NCI-H1105 (cell line): ENCODE results near the gene FMNL2.

Experiments
- DNase-seq: peaks from one replicate; lab custom pipeline; 2025; lab: John Stamatoyannopoulos, UW

Gene FMNL2

DNA sequence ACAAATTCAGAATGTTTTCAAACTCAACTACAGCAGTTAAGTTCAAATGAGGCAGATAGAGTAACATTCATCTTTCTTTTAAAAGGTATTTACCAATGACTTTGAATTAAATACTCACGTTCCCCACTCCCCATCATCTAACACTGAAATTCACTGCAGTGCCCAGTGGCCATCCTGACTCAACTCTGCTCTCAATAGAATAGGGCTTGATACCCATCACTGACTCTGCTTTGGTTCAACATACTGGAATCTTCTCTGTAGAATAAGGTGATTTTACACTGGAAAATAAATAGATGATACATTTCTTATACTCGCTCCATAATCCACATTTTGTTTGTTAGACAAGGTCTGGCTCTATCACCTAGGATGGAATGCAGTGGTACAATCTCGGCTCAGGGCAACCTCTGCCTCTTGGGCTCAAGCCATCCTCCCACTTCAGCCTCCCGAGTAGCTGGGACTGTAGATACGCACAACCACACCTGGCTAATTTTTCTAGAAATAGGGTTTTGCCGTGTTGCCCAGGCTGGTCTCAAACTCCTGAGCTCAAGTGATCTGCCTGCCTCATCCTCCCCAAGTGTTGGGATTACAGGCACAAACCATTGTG lies 315.9 kb downstream of the FMNL2 start:
- DNase-seq: no peak

DNA sequence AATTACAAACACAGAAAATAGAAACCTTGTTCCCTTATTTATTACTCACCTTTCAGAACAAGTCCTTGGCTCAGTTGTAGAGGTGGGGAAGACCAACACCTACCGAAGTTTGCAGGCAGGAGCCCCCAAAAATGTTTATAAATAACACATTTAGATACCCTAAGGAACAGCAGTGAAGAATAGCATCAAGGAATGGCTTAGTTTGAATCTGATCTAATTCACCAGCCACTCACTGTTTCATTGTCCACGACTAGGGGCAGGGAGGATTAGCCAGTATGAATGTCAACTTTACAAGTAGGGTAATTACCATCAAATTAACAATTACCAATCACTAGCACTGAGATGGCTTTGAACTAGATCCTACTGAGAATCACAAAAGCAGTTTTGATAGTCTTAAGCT lies 316.9 kb downstream of the FMNL2 start:
- DNase-seq: no peak

DNA sequence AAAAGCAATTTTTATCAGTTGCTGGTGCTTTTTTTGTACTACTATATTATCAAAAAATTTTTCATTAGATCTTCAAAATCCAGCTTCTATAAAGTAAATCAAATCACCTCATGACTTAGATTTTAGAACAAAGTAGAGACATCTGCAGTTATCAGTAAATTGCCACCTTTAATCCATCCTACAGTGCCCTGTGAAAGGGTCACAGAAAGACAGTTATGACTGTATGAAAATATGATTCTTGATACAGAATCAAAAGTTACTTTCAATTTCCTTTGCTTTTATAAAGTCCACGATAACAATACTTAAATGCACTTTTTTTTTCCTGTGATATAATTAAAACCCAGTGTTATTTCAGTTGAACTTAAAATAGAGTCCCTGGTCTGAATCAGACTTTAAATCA lies 320.9 kb downstream of the FMNL2 start:
- no peak for DNase-seq

DNA sequence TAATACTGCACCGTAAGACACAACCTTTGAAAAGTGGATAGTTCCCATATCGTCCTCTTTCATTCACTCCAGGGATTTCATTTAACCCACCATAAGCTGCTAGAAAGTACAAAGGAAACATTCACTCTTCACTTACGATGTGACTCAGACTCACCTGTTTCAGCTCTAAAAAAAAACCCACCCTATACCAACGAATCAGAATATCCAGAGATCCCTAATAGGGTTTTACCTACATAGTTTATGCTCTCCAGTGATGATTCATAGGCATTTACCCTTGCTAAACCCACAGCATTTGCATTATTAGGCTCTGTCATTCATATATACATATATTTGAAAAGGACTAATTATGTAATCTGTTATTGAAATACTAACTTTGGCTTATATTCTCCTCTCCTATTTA lies 322.1 kb downstream of the FMNL2 start:
- no peak for DNase-seq

DNA sequence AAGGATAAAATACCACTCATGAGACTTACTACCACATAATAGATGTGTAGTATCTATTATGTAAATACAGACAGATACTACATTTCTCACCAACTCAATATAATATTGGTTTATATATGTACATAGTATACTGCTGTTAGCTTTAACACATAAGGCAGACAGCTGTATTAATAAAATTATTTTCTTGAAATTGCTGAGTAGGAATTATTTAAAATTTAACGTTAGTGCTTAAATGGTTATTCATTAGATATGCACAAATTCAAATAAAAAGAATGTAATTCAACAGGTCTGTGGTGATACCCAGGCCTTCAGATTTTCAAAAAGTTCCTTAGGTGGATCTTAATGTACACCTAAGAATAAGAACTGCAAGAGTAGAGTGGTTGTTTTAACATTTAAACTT lies 323.2 kb downstream of the FMNL2 start:
- DNase-seq: no peak

DNA sequence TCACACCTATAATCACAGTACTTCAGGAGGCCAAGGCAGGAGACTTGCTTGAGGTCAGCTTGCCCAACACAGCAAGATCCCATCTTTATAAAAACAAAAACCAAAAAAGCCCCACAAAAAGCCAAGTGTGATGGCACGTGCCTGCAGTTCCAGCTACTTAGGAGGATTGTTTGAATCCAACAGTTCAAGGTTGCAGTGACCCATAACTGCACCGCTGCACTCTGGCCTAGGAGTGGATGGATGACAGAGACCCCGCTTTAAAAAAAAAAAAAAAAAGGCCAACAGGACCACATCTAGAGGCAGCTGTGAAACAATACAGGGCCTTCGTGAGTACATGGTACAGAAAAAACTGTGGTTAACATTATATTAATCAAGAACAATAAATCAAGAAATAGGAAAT lies 326.1 kb downstream of the FMNL2 start:
- no peak for DNase-seq

DNA sequence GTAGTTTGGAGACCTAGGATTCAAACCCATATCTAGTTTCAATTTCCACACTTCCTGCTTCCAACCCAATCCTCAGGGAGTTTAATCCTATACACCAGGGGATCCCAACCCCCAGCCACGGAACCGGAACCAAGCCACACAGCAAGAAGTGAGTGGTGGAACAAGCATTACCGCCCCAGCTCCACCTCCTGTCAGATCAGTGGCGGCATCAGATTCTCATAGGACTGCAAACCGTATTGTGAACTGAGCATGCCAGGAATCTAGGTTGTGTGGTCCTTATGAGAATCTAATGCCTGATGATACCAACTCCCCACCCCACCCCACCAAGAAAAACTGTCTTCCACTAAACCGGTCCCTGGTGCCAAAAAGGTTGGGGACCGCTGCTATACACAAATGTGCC lies 329.8 kb downstream of the FMNL2 start:
- no peak for DNase-seq

DNA sequence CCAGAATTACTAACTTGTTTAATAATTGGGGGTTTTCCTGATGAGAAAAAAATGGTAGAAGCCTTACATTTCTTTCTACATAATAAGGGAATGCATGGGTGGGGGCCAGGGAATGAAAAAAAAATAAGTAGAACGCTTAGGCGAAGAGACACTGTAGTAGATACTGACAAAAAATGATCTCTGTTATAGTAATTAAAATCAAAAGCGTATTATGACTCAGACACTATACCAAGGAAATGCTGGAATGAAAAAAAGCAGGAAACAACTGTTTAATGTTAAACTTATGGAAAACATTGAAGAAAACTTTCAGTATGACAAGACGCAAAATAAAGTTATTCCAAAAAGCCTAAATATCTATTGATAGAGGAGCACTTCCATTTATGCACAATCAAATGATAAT lies 339.4 kb downstream of the FMNL2 start:
- no peak for DNase-seq

DNA sequence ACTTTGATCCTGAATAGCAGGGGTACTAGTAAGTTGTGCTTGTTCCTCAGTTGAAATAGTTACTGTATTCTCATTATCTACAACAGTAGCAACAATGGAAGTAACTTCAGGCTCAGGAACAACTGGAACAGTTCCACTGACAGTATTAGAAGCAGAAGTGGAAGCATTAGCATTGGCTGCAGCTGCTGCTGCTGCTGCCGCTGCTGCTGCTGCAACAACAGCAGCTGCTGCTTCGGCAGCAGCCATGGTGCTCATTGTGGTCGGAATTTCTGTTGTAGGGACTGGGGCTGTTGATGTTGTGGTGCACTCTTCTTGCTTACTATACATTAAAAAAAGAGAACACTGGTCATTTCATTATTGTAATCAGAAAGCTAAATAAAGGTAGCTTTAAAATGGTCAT lies 341.5 kb downstream of the FMNL2 start:
- no peak for DNase-seq

DNA sequence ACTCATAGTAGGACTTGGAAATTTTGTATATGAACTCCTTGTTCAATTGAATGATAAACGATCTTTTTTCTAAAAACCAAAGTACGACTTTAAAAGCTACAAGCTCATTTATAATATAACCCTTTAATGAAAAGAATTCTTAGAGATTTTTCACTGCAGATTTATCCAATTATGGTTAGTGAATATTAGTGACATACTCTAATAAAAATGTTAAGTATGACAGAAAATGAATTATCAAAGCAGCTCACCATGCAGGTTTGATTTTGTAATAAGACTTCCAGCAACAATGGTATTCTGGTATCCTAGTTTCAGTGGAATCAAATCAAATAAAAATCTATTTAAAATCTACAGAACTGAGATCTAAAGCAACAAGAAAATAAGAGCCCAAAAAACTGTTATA lies 343.8 kb downstream of the FMNL2 start:
- DNase-seq: no peak

DNA sequence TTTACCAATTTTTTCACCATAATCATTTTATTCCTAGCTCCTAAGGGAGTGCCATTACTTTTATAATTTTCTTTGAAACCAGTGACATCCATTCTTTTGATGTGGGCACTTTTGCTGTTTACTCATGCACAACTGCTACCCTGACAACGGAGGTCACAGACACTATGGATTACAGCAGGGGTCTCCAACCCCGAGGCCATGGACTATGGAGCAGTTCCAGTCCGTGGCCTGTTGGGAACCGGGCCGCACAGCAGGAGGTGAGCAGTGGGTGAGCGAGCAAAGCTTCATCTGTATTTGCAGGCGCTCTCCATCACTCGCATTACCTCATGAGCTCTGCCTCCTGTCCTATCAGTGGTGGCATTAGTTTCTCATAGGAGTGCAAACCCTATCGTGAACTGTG lies 347.7 kb downstream of the FMNL2 start:
- no peak for DNase-seq

DNA sequence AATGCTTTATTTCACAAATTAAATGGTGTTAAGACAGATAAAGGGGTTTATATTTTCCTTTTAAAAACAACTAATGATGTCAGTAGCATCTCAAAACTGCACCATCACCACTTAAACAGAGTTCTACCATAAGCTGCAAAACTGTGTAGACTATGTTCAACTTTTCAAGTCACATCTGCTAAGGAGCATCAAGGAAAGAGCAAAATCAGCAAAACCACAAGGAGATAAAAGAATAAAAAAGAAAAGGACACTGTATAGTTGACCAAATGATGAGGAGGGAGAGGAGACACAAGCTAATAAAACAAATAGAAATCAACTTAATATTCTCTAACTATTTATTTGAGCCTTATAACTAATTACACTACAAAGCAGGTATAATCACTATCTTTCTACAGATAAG lies 348.4 kb downstream of the FMNL2 start:
- DNase-seq: no peak

DNA sequence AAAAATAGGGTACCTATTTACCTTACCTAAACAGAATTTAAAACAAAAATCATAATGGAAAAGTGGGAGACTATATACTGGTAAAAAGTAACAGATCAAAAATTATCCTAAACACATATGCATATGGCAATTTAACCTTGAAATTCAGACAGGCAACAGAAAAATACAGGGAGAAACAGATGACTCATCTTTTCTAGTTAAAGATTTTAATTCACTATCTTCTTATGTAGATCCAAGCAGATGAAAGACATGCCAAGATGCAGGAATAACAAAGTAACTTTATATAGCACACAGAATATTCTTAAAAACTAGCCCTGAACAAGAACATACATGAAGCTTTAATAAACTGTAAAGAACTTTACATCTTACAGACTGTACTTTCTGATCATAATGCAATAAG lies 351.3 kb downstream of the FMNL2 start:
- DNase-seq: no peak

DNA sequence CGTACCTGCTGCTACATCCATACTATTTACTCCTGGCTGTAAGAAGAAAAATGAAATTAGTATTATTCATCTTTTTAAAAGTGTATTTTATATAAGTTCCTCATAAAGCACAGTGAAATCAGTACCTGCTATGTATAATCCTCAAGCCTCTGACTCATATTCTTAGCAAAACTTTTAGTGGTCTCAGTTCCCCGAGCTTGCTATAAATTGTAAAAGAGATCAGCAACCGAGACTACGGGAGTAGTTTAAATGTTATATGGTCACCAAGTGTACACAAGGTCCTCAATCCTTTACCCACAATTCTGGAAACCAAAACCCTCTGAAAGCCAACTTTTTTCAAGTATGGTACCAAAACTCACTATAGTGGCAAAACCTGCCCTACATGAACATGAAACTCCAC lies 358.1 kb downstream of the FMNL2 start:
- no peak for DNase-seq

DNA sequence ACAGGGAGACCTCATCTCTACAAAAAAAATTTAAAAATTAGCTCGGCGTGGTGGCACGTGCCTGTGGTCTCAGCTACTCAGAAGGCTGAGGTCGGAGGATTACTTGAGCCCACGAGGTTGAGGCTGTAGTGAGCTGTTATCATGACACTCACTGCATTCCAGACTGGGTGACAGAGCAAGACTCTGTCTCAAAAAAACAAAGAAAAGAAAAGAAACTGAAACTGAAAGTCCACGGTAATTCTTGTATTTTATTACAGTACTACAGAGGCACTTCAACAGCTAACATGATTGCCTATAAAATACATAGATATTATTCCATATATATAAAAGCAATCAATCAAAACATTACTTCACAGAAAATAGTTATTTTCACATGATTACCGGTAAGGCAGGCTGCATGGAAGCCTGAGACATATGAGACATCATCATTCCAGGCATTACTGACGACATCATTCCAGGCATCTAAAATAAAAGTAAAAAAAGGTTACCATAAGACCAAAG lies 359.2 kb downstream of the FMNL2 start:
- no peak for DNase-seq

DNA sequence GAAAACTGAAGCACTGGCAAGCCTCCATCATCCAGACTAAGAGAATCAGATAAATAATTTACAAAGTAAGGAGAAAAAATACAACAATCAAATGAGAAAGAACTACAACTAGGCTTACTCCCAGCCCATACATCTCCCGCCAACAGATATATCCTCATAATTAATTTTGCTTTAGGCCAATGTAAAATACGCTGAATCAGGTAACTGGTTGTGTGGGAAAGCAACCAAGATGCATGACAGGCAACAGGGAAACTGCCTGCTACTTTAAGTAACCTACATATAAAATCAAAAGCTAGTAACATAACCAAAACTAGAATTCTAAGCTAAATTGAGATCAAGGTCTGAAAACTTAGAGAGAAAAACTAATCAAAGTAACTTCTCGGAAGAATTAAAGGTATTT lies 360.8 kb downstream of the FMNL2 start:
- DNase-seq: no peak

DNA sequence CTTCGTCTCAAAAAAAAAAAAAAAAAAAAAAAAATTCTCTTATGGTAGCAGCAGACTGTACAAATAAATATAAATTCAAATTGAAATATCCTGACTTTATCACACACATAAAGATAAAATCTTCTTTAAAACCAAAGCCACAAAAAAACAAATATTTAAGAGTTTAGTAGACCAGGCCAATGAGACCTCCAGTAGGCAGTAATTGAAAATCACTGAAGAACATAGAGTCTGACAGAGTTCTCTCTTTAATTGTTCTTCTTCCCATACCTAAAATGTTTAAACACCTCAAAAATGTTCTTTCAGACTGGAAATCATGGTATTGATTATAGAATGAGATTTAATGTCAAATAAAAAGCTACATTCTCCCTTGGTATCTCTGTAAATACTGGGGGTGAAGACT lies 361.5 kb downstream of the FMNL2 start:
- no peak for DNase-seq
